Mesothelial cell of epicardium (in vitro differentiated cells): ENCODE measurements around the gene EIF4G3. TPM values are rescaled to one million over a fixed set of nuclear protein-coding genes. Genes with fewer than 3 reads are reported as not detected.

Experiments used
- DNase-seq, 2 experiments: peaks; one replicate each; pipeline ENCODE4 v3.0.0; 2021; ENCODE audit warnings: low spot score in 2 of 2; ENCODE audit not compliant: unreplicated experiment in 2 of 2
- H3K27ac Mint-ChIP-seq: 2 replicates; pipeline ENCODE4 v1.8.0; 2021; ENCODE audit warnings: mixed read lengths
- H3K27me3 Mint-ChIP-seq: 2 replicates; pipeline ENCODE4 v1.8.0; 2021; ENCODE audit warnings: low read depth, mixed read lengths
- H3K36me3 Mint-ChIP-seq: 2 replicates; pipeline ENCODE4 v1.8.0; 2021; ENCODE audit warnings: mixed read lengths
- H3K4me1 Mint-ChIP-seq: 2 replicates; pipeline ENCODE4 v1.8.0; 2021; ENCODE audit warnings: mixed read lengths
- H3K4me3 Mint-ChIP-seq: 2 replicates; pipeline ENCODE4 v1.8.0; 2021; ENCODE audit warnings: mild to moderate bottlenecking, moderate library complexity, mixed read lengths
- H3K9me3 Mint-ChIP-seq: 2 replicates; pipeline ENCODE4 v1.8.0; 2021; ENCODE audit warnings: mixed read lengths
- CTCF ChIP-seq: fragments of 200-600 bp; sonication (generic); IDR thresholded peaks from one replicate; pipeline ENCODE4 v1.5.0; 2021; ENCODE audit warnings: antibody characterized with exemption; ENCODE audit not compliant: unreplicated experiment
- total RNA-seq: library from RNA; stranded (reverse); gene quantifications from 3 replicates; pipeline ENCODE4 v1.2.1, GENCODE V29; 2021

The EIF4G3 gene
- total RNA-seq, 1 donor from 2014 or later = 106 TPM

- no peak for DNase-seq
- no peak overlapping the region for H3K27ac Mint-ChIP-seq
- H3K9me3 Mint-ChIP-seq = no peaks in the 10 kb centered on the region
- H3K4me3 Mint-ChIP-seq = no peak overlapping the region
- H3K4me1 Mint-ChIP-seq = peaks cover 32% of the 10 kb centered on the region
- no peaks in the 10 kb centered on the region for H3K27me3 Mint-ChIP-seq
- TF ChIP-seq CTCF = no peak
- H3K36me3 Mint-ChIP-seq = peaks cover 12% of the 10 kb centered on the region
Measured at GRCh38 chr1:21034725-21035628, 141.7 kb downstream of the EIF4G3 start.

- Mint-ChIP-seq H3K27me3 (no peaks in the 10 kb centered on the region), H3K27ac (peak overlapping the region; percentile 26), H3K9me3 (no peaks in the 10 kb centered on the region), H3K36me3 (peaks cover 8% of the 10 kb centered on the region), H3K4me3 (no peak overlapping the region), H3K4me1 (peaks cover 35% of the 10 kb centered on the region)
- no peak for DNase-seq
- TF ChIP-seq CTCF = no peak
Measured at GRCh38 chr1:21032741-21033140, 144.0 kb downstream of the EIF4G3 start.

GRCh38 chr1:21030181-21030580 is 146.5 kb downstream of the EIF4G3 start:
- Mint-ChIP-seq H3K36me3 (peaks cover 16% of the 10 kb centered on the region), H3K4me1 (peaks cover 36% of the 10 kb centered on the region), H3K4me3 (no peak overlapping the region), H3K9me3 (peaks cover 4% of the 10 kb centered on the region), H3K27me3 (no peaks in the 10 kb centered on the region), H3K27ac (no peak overlapping the region)
- DNase-seq = no peak
- no peak for TF ChIP-seq CTCF

- TF ChIP-seq CTCF = no peak
- Mint-ChIP-seq H3K36me3 (peaks cover 20% of the 10 kb centered on the region), H3K9me3 (peaks cover 4% of the 10 kb centered on the region)
Measured at GRCh38 chr1:21028520-21029145, 148.1 kb downstream of the EIF4G3 start.

GRCh38 chr1:21027805-21028204 is 148.9 kb downstream of the EIF4G3 start:
- Mint-ChIP-seq H3K27ac (no peak overlapping the region), H3K36me3 (peaks cover 20% of the 10 kb centered on the region), H3K27me3 (no peaks in the 10 kb centered on the region), H3K9me3 (peaks cover 4% of the 10 kb centered on the region), H3K4me1 (peaks cover 31% of the 10 kb centered on the region), H3K4me3 (no peak overlapping the region)
- TF ChIP-seq CTCF = no peak
- no peak for DNase-seq

More at GRCh38 chr1:21028520-21029145, 148.1 kb downstream of the EIF4G3 start:
- no peak for DNase-seq
- Mint-ChIP-seq H3K4me3 (no peak overlapping the region), H3K27ac (no peak overlapping the region), H3K27me3 (no peaks in the 10 kb centered on the region), H3K4me1 (peaks cover 36% of the 10 kb centered on the region)
